Natural killer cell treated with Interleukin-12 subunit alpha and Interleukin-12 subunit beta and Interleukin-15 and Interleukin-18, amount 100 ng/mL, for 72 hours (primary cell): Measurements from ENCODE around the gene KCNE3. TPM values are rescaled to one million over a fixed set of nuclear protein-coding genes. Genes with fewer than 3 reads are reported as not detected.

Experiments used
- ATAC-seq, 2 donors: fragments of 150-1000 bp; cut with Tn5 transposase in 1 of 2; sonication (Bioruptor Pico), chemical (Tn5 transposase) in 1 of 2; 2 replicates each; pipeline ENCODE4 v1.10.0; 2021
- DNase-seq: peaks from one replicate; pipeline ENCODE4 v3.0.0; 2022; ENCODE audit warnings: low spot score
- H3K27ac Mint-ChIP-seq, 2 donors: 1 replicate in 1 of 2; 2 replicates in 1 of 2; pipeline ENCODE4 v1.8.0; 2022; ENCODE audit warnings: mixed read lengths in 2 of 2, mild to moderate bottlenecking in 1 of 2, moderate library complexity in 1 of 2
- H3K27me3 Mint-ChIP-seq, 2 donors: 1 replicate in 1 of 2; 2 replicates in 1 of 2; pipeline ENCODE4 v1.8.0; 2022; ENCODE audit warnings: mixed read lengths in 2 of 2
- H3K36me3 Mint-ChIP-seq: one replicate; pipeline ENCODE4 v1.8.0; 2022; ENCODE audit warnings: mixed read lengths
- H3K4me1 Mint-ChIP-seq, 2 donors: 1 replicate in 1 of 2; 2 replicates in 1 of 2; pipeline ENCODE4 v1.8.0; 2022; ENCODE audit warnings: low read depth in 2 of 2, mixed read lengths in 2 of 2, mild to moderate bottlenecking in 1 of 2
- H3K4me3 Mint-ChIP-seq: one replicate; pipeline ENCODE4 v1.8.0; 2022; ENCODE audit warnings: mixed read lengths
- H3K9me3 Mint-ChIP-seq: 2 replicates; pipeline ENCODE4 v1.8.0; 2022; ENCODE audit warnings: mixed read lengths
- total RNA-seq, 2 donors: library from RNA; stranded (reverse); gene quantifications; one replicate each; pipeline ENCODE4 v1.2.3, GENCODE V29; 2022

Gene KCNE3
- total RNA-seq, 2 donors from 2014 or later: 0.10 to 0.73 TPM

- no peaks in the 10 kb centered on the region for H3K36me3 Mint-ChIP-seq
- ATAC-seq (no peak), DNase-seq (no peak)
- no peak overlapping the region for H3K27ac Mint-ChIP-seq
- H3K27me3 Mint-ChIP-seq: peaks cover 9 to 19% of the 10 kb centered on the region in 2 donors
- H3K4me1 Mint-ChIP-seq: no peaks in the 10 kb centered on the region
- H3K4me3 Mint-ChIP-seq: no peak overlapping the region
- no peaks in the 10 kb centered on the region for H3K9me3 Mint-ChIP-seq
These were observed 13.5 kb upstream of the KCNE3 start for GRCh38 chr11:74480688-74481417.

DNA sequence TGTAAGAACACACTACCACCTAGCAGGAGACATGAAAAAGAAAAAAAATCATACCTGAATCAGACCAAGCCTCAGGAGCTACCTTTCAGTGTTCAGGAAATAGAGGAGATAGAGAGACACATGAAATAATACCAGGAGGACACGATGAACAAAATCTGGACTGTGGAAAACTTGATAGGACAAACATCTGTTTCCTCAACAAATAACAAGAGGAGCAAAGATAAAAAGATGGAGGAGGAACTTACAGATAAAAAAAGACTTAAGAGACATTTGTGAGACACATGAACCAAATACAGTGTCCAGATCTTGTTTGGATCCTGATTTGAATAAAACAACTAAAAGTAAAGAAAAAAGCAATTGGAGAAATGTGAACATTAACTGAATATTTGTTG is 12.4 kb upstream of the KCNE3 start:
- ATAC-seq: no peak
- Mint-ChIP-seq H3K9me3 (no peaks in the 10 kb centered on the region), H3K4me1 (no peaks in the 10 kb centered on the region), H3K36me3 (no peaks in the 10 kb centered on the region), H3K4me3 (no peak overlapping the region), H3K27ac (no peak overlapping the region), H3K27me3 (peaks cover 9 to 13% of the 10 kb centered on the region in 2 donors)
- no peak for DNase-seq

- Mint-ChIP-seq H3K4me1 (no peaks in the 10 kb centered on the region), H3K27ac (no peak overlapping the region), H3K27me3 (peaks cover 9 to 11% of the 10 kb centered on the region in 2 donors), H3K36me3 (no peaks in the 10 kb centered on the region), H3K9me3 (no peaks in the 10 kb centered on the region), H3K4me3 (no peak overlapping the region)
- ATAC-seq: no peak
- DNase-seq: no peak
These were observed 11.8 kb upstream of the KCNE3 start for GRCh38 chr11:74478877-74479731.

DNA sequence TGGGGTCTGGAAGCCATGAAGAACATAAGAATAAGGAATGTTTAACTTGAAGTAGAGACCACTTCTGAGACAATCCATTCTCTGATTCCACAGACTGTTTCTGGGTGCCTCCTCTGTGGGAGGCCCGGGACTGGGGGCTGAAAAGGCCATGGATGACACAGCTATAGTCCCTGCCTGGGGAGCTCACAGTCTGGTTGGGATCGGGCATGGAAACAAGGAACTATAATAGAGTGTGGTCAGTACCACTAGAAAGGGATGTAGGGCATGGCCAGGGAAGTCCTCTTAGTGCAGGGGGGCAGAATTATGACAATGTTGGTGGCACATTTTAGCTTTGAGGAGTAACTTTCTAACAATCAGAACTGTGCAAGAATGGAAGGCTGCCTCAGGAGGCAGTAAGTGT is 9.2 kb upstream of the KCNE3 start:
- no peak overlapping the region for H3K4me3 Mint-ChIP-seq
- DNase-seq (no peak), ATAC-seq (no peak)
- no peak overlapping the region for H3K27ac Mint-ChIP-seq
- H3K36me3 Mint-ChIP-seq: no peaks in the 10 kb centered on the region
- no peaks in the 10 kb centered on the region for H3K4me1 Mint-ChIP-seq
- H3K27me3 Mint-ChIP-seq: peaks cover 12 to 19% of the 10 kb centered on the region in 2 donors
- no peaks in the 10 kb centered on the region for H3K9me3 Mint-ChIP-seq

- DNase-seq (no peak), ATAC-seq (no peak)
- Mint-ChIP-seq H3K4me1 (no peaks in the 10 kb centered on the region), H3K9me3 (no peaks in the 10 kb centered on the region), H3K4me3 (no peak overlapping the region), H3K27ac (no peak overlapping the region), H3K36me3 (no peaks in the 10 kb centered on the region), H3K27me3 (peaks cover 11 to 17% of the 10 kb centered on the region in 2 donors)
These were observed 7.0 kb upstream of the KCNE3 start for GRCh38 chr11:74474316-74474715.

- H3K27me3 Mint-ChIP-seq: peaks cover 13 to 20% of the 10 kb centered on the region in 2 donors
- ATAC-seq (no peak), DNase-seq (no peak)
- no peak overlapping the region for H3K27ac Mint-ChIP-seq
- no peak overlapping the region for H3K4me3 Mint-ChIP-seq
- no peaks in the 10 kb centered on the region for H3K36me3 Mint-ChIP-seq
- peaks cover 0 to 1% of the 10 kb centered on the region in 2 donors for H3K4me1 Mint-ChIP-seq
- no peaks in the 10 kb centered on the region for H3K9me3 Mint-ChIP-seq
These were observed 6.2 kb upstream of the KCNE3 start for GRCh38 chr11:74473382-74474173.

- Mint-ChIP-seq H3K27ac (no peak overlapping the region), H3K4me3 (no peak overlapping the region), H3K36me3 (no peaks in the 10 kb centered on the region), H3K9me3 (no peaks in the 10 kb centered on the region), H3K4me1 (peaks cover 0 to 2% of the 10 kb centered on the region in 2 donors), H3K27me3 (peaks cover 22 to 30% of the 10 kb centered on the region in 2 donors)
- DNase-seq: no peak
- no peak for ATAC-seq
These were observed 4.5 kb upstream of the KCNE3 start for GRCh38 chr11:74471668-74472429.

DNA sequence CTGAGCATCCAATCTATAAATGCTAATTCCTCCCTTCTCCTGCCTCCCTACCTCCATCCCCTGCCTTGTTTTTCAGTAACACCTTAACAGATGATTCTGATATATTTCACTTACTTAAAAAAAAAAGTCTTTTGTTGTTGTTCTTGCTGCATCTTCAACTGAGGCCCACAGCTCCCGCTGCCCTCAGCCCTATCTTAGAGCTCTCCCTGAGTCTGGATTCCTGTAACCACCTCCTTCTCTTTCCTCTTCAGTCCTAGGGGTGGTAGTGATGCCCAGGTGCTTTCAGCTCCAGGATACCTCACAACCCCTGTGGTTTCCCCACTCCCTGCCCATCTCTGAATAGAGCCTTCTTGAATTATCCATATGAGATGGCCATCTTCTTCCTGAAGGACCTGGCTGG is 3.7 kb upstream of the KCNE3 start:
- Mint-ChIP-seq H3K4me3 (no peak overlapping the region), H3K36me3 (no peaks in the 10 kb centered on the region), H3K9me3 (no peaks in the 10 kb centered on the region), H3K4me1 (peaks cover 0 to 2% of the 10 kb centered on the region in 2 donors), H3K27ac (no peak overlapping the region), H3K27me3 (peaks cover 26 to 38% of the 10 kb centered on the region in 2 donors)
- DNase-seq: no peak
- no peak for ATAC-seq

DNA sequence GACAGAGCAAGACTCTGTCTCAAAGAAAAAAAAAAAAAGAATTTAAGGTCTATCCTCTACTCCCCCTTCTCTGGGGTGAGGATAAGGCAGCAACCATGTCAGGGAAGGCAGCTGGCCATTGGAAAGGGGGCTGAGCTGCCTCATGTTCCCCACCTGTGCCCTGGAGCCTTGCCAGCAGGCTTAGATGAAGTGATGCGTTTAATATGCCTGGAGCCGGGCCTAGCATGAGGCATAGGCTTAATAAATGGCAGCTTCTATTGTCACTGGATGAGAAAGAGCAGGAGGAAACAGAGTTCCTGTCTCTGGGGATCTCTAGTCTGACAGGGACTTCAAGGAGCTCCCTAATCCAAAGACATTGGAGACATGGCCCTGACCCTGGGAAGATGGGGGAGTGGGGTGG is 3.2 kb upstream of the KCNE3 start:
- ATAC-seq: no peak
- no peak for DNase-seq
- H3K27ac Mint-ChIP-seq: no peak overlapping the region
- H3K4me1 Mint-ChIP-seq: peaks cover 0 to 2% of the 10 kb centered on the region in 2 donors
- H3K27me3 Mint-ChIP-seq: peaks cover 31 to 43% of the 10 kb centered on the region in 2 donors
- no peaks in the 10 kb centered on the region for H3K36me3 Mint-ChIP-seq
- H3K4me3 Mint-ChIP-seq: no peak overlapping the region
- H3K9me3 Mint-ChIP-seq: no peaks in the 10 kb centered on the region

DNA sequence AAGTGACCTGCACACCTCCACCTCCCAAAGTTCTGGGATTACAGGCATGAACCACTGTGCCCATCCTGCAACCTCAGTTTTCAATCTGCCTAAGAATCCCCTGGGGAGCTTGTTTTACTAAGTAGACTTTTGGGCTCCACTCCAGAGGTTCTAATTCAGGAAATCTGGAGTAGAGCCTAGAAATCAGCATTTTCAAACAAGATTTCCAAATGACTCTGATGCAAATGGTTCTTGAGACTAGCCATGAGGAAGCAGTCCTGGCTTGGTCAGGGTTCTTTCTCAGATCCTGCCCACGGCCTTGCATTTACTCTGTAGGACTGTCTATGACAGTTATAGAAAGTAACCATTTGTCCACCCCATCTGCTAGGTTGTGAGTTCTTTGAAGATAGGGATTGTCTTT is 1.6 kb upstream of the KCNE3 start:
- no peak for DNase-seq
- no peaks in the 10 kb centered on the region for H3K36me3 Mint-ChIP-seq
- H3K9me3 Mint-ChIP-seq: no peaks in the 10 kb centered on the region
- H3K27me3 Mint-ChIP-seq: peaks cover 40 to 58% of the 10 kb centered on the region in 2 donors
- no peak overlapping the region for H3K27ac Mint-ChIP-seq
- H3K4me3 Mint-ChIP-seq: no peak overlapping the region
- peaks cover 0 to 2% of the 10 kb centered on the region in 2 donors for H3K4me1 Mint-ChIP-seq
- ATAC-seq: no peak

DNA sequence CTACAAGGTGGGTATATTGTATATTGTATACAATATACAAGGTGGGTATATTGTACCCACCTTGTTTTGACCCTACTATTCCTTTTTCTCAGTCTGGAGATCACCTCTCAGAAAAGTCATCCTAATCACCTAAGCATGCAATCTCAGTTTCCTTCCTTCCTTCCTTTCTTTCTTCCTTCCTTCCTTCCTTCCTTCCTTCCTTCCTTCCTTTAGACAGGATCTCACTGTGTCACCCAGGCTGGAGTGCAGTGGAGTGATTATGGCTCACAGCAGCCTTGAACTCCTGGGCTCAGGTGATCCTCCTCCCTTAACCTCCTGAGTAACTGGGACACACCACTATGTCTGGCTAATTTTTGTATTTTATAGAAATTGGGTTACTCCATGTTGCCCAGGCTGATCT is 1.2 kb upstream of the KCNE3 start:
- Mint-ChIP-seq H3K27me3 (peaks cover 41 to 58% of the 10 kb centered on the region in 2 donors), H3K4me1 (peaks cover 0 to 2% of the 10 kb centered on the region in 2 donors), H3K9me3 (no peaks in the 10 kb centered on the region), H3K4me3 (no peak overlapping the region), H3K27ac (no peak overlapping the region), H3K36me3 (no peaks in the 10 kb centered on the region)
- DNase-seq (no peak), ATAC-seq (no peak)

DNA sequence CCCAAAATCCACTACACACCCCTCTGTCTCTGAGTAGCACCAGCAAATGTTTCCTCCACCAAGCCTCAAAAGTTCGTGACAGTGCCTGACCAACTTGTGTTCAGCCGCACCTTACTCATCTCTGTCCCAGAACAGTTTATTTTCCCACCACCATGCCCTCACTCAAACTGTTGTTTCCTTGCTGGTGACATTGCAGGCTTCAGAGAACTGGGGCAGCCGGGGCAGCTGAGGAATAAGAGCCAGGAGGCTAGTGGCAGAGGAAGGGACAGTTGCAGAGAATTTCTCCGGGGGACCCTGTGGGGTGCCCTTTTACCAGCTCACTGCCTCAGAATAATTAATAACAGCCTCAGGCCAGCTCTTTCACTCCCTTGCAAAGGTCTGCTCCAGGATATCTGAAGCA is 709 bp upstream of the KCNE3 start:
- no peak overlapping the region for H3K27ac Mint-ChIP-seq
- H3K9me3 Mint-ChIP-seq: no peaks in the 10 kb centered on the region
- H3K4me3 Mint-ChIP-seq: no peak overlapping the region
- DNase-seq (no peak), ATAC-seq (no peak)
- H3K4me1 Mint-ChIP-seq: peaks cover 0 to 2% of the 10 kb centered on the region in 2 donors
- H3K27me3 Mint-ChIP-seq: peaks cover 41 to 58% of the 10 kb centered on the region in 2 donors
- H3K36me3 Mint-ChIP-seq: no peaks in the 10 kb centered on the region

DNA sequence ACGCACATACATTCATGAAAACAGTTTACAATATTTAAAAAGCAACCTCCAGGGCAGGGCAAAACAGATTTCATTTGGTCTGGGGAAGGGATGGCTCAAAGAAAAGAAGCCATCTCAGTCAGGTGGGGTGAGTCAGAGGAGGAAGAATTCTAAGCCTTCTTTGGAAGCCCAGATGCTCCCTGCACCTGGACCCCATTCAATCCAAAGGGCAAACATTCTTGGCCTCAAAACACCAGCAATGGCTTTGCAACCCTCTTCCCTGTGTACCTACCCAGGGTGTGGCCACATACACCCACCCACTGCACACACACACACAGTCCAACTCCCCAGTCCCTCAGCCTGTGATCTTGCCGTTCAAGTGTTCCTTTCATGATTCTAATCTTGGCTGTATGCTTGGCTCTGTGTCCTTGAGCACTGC is 2.0 kb downstream of the KCNE3 start:
- Mint-ChIP-seq H3K4me1 (peaks cover 0 to 2% of the 10 kb centered on the region in 2 donors), H3K4me3 (no peak overlapping the region), H3K9me3 (no peaks in the 10 kb centered on the region), H3K27ac (no peak overlapping the region), H3K27me3 (peaks cover 33 to 42% of the 10 kb centered on the region in 2 donors), H3K36me3 (no peaks in the 10 kb centered on the region)
- no peak for ATAC-seq
- no peak for DNase-seq
